NCI-H2227 treated with DMSO at 0.1 percent for 48 hours (cell line): ENCODE measurements around the gene CKMT2.

Experiments
- DNase-seq: peaks from one replicate; lab custom pipeline; 2025; lab: John Stamatoyannopoulos, UW

The CKMT2 gene

GRCh38 chr5:81216152-81216551, 17.0 kb upstream of the CKMT2 start:
- DNase-seq = no peak

GRCh38 chr5:81219389-81219788, 13.7 kb upstream of the CKMT2 start:
- DNase-seq = no peak

GRCh38 chr5:81222285-81222684, 10.8 kb upstream of the CKMT2 start:
- DNase-seq = no peak

- DNase-seq = no peak
Observed at GRCh38 chr5:81225463-81225862, 7.7 kb upstream of the CKMT2 start.

GRCh38 chr5:81226286-81226685, 6.8 kb upstream of the CKMT2 start:
- DNase-seq = no peak

GRCh38 chr5:81226949-81227348, 6.2 kb upstream of the CKMT2 start:
- DNase-seq = no peak

- peak; percentile 60 for DNase-seq
Observed at GRCh38 chr5:81228084-81228483, 5.0 kb upstream of the CKMT2 start.

- DNase-seq = no peak
Observed at GRCh38 chr5:81230416-81230815, 2.7 kb upstream of the CKMT2 start.

GRCh38 chr5:81232464-81233079, 550 bp upstream of the CKMT2 start:
- no peak for DNase-seq

GRCh38 chr5:81234299-81234698, 1.2 kb downstream of the CKMT2 start:
- no peak for DNase-seq

GRCh38 chr5:81234801-81235200, 1.7 kb downstream of the CKMT2 start:
- no peak for DNase-seq

GRCh38 chr5:81235287-81236072, 2.4 kb downstream of the CKMT2 start:
- DNase-seq = no peak

GRCh38 chr5:81238460-81238859, 5.3 kb downstream of the CKMT2 start:
- DNase-seq = no peak

- DNase-seq = no peak
Observed at GRCh38 chr5:81239613-81240012, 6.5 kb downstream of the CKMT2 start.

GRCh38 chr5:81241001-81241400, 7.9 kb downstream of the CKMT2 start:
- no peak for DNase-seq

- no peak for DNase-seq
Observed at GRCh38 chr5:81241961-81242648, 9.0 kb downstream of the CKMT2 start.

- DNase-seq = no peak
Observed at GRCh38 chr5:81242906-81243436, 9.8 kb downstream of the CKMT2 start.

- no peak for DNase-seq
Observed at GRCh38 chr5:81244451-81244850, 11.3 kb downstream of the CKMT2 start.

- no peak for DNase-seq
Observed at GRCh38 chr5:81245871-81246235, 12.7 kb downstream of the CKMT2 start.

- DNase-seq = no peak
Observed at GRCh38 chr5:81246697-81247096, 13.6 kb downstream of the CKMT2 start.

- no peak for DNase-seq
Observed at GRCh38 chr5:81247441-81247972, 14.4 kb downstream of the CKMT2 start.

GRCh38 chr5:81249240-81249639, 16.1 kb downstream of the CKMT2 start:
- DNase-seq = no peak

GRCh38 chr5:81250004-81250403, 16.9 kb downstream of the CKMT2 start:
- no peak for DNase-seq
